Keratinocyte (primary cell): ENCODE results near the gene CYTH2.

Experiments
- EZH2 ChIP-seq: IDR thresholded peaks from one replicate; pipeline ENCODE4 v1.6.1; 2012; ENCODE audit warnings: inconsistent platforms, mild to moderate bottlenecking, low read length, moderate library complexity
- TF ChIP-seq, protein P1 (sequence below), 3 experiments: IDR thresholded peaks in 1 of 3; conservative IDR thresholded peaks in 1 of 3; optimal IDR thresholded peaks in 1 of 3; 2 replicates in 2 of 3; 3 replicates in 1 of 3; pipeline versions ENCODE3 to v1.5.1; 2011; ENCODE audit warnings: low read length in 3 of 3, mild to moderate bottlenecking in 3 of 3, moderate library complexity in 2 of 3, control low read depth in 1 of 3, inconsistent platforms in 1 of 3; ENCODE audit not compliant: insufficient read depth in 2 of 3; ENCODE audit errors: extremely low read depth in 1 of 3

DNA sequence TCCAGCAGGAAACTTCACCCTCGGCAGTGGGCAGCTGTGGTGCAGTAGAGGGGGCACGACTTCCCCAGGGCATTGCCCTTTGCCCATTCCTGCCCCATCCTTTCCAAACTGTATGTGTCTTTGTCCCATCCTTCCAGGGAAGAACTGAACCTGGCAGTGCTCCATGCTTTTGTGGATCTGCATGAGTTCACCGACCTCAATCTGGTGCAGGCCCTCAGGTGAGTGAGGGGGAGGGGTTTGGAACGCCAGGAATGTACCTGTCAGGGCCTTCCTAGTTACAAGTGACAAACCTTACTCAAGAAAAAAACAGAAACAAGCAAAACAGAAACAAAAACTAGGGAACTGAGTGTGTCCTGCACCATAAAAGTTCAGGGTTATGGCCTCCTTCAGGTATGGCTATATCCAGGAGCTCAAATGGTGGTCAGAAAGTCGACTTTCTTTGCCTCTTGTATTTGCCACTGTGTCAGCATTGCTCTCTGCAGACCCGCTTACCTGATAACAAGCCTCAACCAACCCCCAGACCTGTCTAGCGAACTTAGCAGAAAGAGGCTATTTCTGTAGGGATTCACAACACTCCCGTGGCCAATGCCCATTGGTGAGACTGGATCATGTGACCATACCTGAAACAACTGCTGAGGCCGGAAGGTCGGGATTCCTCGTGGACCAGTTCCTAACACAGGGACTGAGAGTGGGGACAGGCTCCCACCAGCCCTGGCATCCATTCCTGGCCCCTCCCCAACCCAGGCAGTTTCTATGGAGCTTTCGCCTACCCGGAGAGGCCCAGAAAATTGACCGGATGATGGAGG, 4.2 kb downstream of the CYTH2 start:
- TF ChIP-seq, protein P1, sequence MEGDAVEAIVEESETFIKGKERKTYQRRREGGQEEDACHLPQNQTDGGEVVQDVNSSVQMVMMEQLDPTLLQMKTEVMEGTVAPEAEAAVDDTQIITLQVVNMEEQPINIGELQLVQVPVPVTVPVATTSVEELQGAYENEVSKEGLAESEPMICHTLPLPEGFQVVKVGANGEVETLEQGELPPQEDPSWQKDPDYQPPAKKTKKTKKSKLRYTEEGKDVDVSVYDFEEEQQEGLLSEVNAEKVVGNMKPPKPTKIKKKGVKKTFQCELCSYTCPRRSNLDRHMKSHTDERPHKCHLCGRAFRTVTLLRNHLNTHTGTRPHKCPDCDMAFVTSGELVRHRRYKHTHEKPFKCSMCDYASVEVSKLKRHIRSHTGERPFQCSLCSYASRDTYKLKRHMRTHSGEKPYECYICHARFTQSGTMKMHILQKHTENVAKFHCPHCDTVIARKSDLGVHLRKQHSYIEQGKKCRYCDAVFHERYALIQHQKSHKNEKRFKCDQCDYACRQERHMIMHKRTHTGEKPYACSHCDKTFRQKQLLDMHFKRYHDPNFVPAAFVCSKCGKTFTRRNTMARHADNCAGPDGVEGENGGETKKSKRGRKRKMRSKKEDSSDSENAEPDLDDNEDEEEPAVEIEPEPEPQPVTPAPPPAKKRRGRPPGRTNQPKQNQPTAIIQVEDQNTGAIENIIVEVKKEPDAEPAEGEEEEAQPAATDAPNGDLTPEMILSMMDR (optimal IDR thresholded peaks at IDR 0.05 in 1 of 3, IDR thresholded peaks at IDR 0.05 in 1 of 3, conservative IDR thresholded peaks at IDR 0.05 in 1 of 3; ENCODE audit: extremely low read depth in 1 of 3, insufficient read depth in 2 of 3, low read length in 3 of 3) = no peak
- no peak for TF ChIP-seq EZH2
